HepG2 (cell line): ENCODE results near the gene STEAP1. TPM values are rescaled to one million over a fixed set of nuclear protein-coding genes. Genes with fewer than 3 reads are reported as not detected.

Experiments used
- DR1 ChIP-seq: sonication (generic); formaldehyde crosslinking; IDR thresholded peaks from 2 replicates; pipeline ENCODE4 v1.8.0; 2021; ENCODE audit warnings: mild to moderate bottlenecking, missing genetic modification reagents, inconsistent platforms
- FOXA3 ChIP-seq: IDR thresholded peaks from 2 replicates; pipeline ENCODE4 v1.6.1; 2016; ENCODE audit warnings: missing genetic modification reagents, missing compliant biosample characterization
- GABPB1 ChIP-seq: IDR thresholded peaks from 2 replicates; pipeline ENCODE4 v1.6.1; 2016; ENCODE audit warnings: mild to moderate bottlenecking, missing genetic modification reagents, moderate library complexity, missing compliant biosample characterization
- KDM5A ChIP-seq: fragments of 200-600 bp; sonication (generic); IDR thresholded peaks from 2 replicates; pipeline ENCODE4 v1.7.0; 2018; ENCODE audit warnings: antibody characterized with exemption, mild to moderate bottlenecking, low read length, borderline replicate concordance
- MXI1 ChIP-seq: IDR thresholded peaks from 3 replicates; pipeline ENCODE4 v1.6.1; 2012; ENCODE audit warnings: low read depth, low read length, inconsistent platforms, borderline replicate concordance
- NCOA5 ChIP-seq: sonication (generic); formaldehyde crosslinking; IDR thresholded peaks from 2 replicates; pipeline ENCODE4 v1.4.0; 2020; ENCODE audit warnings: missing genetic modification reagents
- NRL ChIP-seq: sonication (generic); formaldehyde crosslinking; IDR thresholded peaks from 2 replicates; pipeline ENCODE4 v1.5.0; 2020; ENCODE audit warnings: missing genetic modification reagents, mild to moderate bottlenecking, moderate library complexity, borderline replicate concordance
- PITX1 ChIP-seq: sonication (generic); formaldehyde crosslinking; IDR thresholded peaks from 2 replicates; pipeline ENCODE4 v1.5.1; 2020; ENCODE audit warnings: mild to moderate bottlenecking, missing genetic modification reagents
- RFX3 ChIP-seq: IDR thresholded peaks from 2 replicates; pipeline ENCODE4 v1.6.1; 2016; ENCODE audit warnings: missing biosample characterization, missing genetic modification reagents
- RFX5 ChIP-seq: IDR thresholded peaks from 2 replicates; pipeline ENCODE4 v1.6.1; 2011; ENCODE audit warnings: low read depth, low read length, improper control_type of control experiment
- SIN3A ChIP-seq: IDR thresholded peaks from 2 replicates; pipeline ENCODE4 v1.6.1; 2011; ENCODE audit warnings: low read depth, mild to moderate bottlenecking, control low read depth, low read length, borderline replicate concordance
- SNAPC4 ChIP-seq: sonication (generic); formaldehyde crosslinking; IDR thresholded peaks from 2 replicates; pipeline ENCODE4 v1.4.0; 2020; ENCODE audit warnings: mild to moderate bottlenecking, missing genetic modification reagents
- TEAD3 ChIP-seq: optimal IDR thresholded peaks from 2 replicates; pipeline ENCODE3; 2016; ENCODE audit warnings: borderline replicate concordance
- U2AF2 ChIP-seq: fragments of 200-400 bp; formaldehyde crosslinking; IDR thresholded peaks from 2 replicates; pipeline ENCODE4 v1.6.1; 2017; ENCODE audit warnings: low read depth, mild to moderate bottlenecking, low read length
- ZBTB7B ChIP-seq: sonication (generic); formaldehyde crosslinking; IDR thresholded peaks from 2 replicates; pipeline ENCODE4 v1.4.0; 2020; ENCODE audit warnings: missing genetic modification reagents
- ZC3H13 ChIP-seq: sonication (generic); formaldehyde crosslinking; IDR thresholded peaks from 2 replicates; pipeline ENCODE4 v1.8.1; 2023; ENCODE audit warnings: mild to moderate bottlenecking, missing genetic modification reagents, moderate library complexity
- ZKSCAN8 ChIP-seq: IDR thresholded peaks from 2 replicates; pipeline ENCODE4 v1.6.1; 2016; ENCODE audit warnings: borderline replicate concordance, missing genetic modification reagents, missing compliant biosample characterization
- ZNF101 ChIP-seq: sonication (generic); formaldehyde crosslinking; IDR thresholded peaks from 2 replicates; pipeline ENCODE4 v1.4.0; 2020; ENCODE audit warnings: mild to moderate bottlenecking, low read depth, missing genetic modification reagents, borderline replicate concordance
- ZNF33A ChIP-seq: sonication (generic); formaldehyde crosslinking; IDR thresholded peaks from 2 replicates; pipeline ENCODE4 v1.5.1; 2020; ENCODE audit warnings: missing genetic modification reagents, mild to moderate bottlenecking, moderate library complexity, borderline replicate concordance
- ZNF431 ChIP-seq: sonication (generic); formaldehyde crosslinking; IDR thresholded peaks from 2 replicates; pipeline ENCODE4 v1.9.0; 2022; ENCODE audit warnings: missing genetic modification reagents, low read depth, mild to moderate bottlenecking, borderline replicate concordance
- ZNF451 ChIP-seq: sonication (generic); formaldehyde crosslinking; IDR thresholded peaks from 2 replicates; pipeline ENCODE4 v1.5.0; 2020; ENCODE audit warnings: mild to moderate bottlenecking, missing genetic modification reagents
- ZNF562 ChIP-seq: sonication (generic); formaldehyde crosslinking; IDR thresholded peaks from 2 replicates; pipeline ENCODE4 v1.8.0; 2022; ENCODE audit warnings: missing genetic modification reagents, borderline replicate concordance
- ZNF567 ChIP-seq: sonication (generic); formaldehyde crosslinking; IDR thresholded peaks from 2 replicates; pipeline ENCODE4 v1.8.1; 2023; ENCODE audit warnings: mild to moderate bottlenecking, missing genetic modification reagents, borderline replicate concordance
- ZNF597 ChIP-seq: sonication (generic); formaldehyde crosslinking; IDR thresholded peaks from 2 replicates; pipeline ENCODE4 v1.5.0; 2020; ENCODE audit warnings: missing genetic modification reagents
- ZNF598 ChIP-seq: sonication (generic); formaldehyde crosslinking; IDR thresholded peaks from 2 replicates; pipeline ENCODE4 v1.5.1; 2020; ENCODE audit warnings: mild to moderate bottlenecking, missing genetic modification reagents, borderline replicate concordance
- ZNF605 ChIP-seq: sonication (generic); formaldehyde crosslinking; IDR thresholded peaks from 2 replicates; pipeline ENCODE4 v1.8.0; 2022; ENCODE audit warnings: mild to moderate bottlenecking, missing genetic modification reagents
- ZNF740 ChIP-seq: sonication (generic); formaldehyde crosslinking; IDR thresholded peaks from 2 replicates; pipeline ENCODE4 v1.4.0; 2020; ENCODE audit warnings: missing genetic modification reagents
- polyA plus RNA-seq, 8 experiments: library from polyadenylated mRNA; depleted of rRNA in 3 of 8; stranded (reverse) in 7 of 8; unstranded in 1 of 8; fragments of >200 nt; fragmentation: Illumina TruSeq in 4 of 8; extraction: Trizol in 4 of 8; gene quantifications; 2 replicates each; pipeline versions ENCODE4 v1.2.1 to v1.2.3, GENCODE V29; 2011 to 2016; ENCODE audit warnings: low read depth in 4 of 8, missing spikeins in 1 of 8, mixed read lengths in 1 of 8; ENCODE audit not compliant: insufficient read depth in 1 of 8
- total RNA-seq, 5 experiments: library from RNA; depleted of rRNA; stranded (reverse); fragments of >200 nt; fragmentation: Illumina TruSeq; extraction: Trizol; gene quantifications; 2 replicates each; pipeline ENCODE4 v1.2.3, GENCODE V29; 2016; ENCODE audit warnings: low read depth in 1 of 5

The STEAP1 gene
- total and polyA plus RNA-seq, 2 of the 13 experiments (the other 11 are each of a cell fraction or from before 2014, with no cell fraction given): 23.2 to 24.2 TPM

GRCh38 chr7:90210981-90211380 lies 56.7 kb downstream of the STEAP1 start (continued):
- TF ChIP-seq ZBTB7B (CRISPR knock-in tag) (0 out of 2 replicates have a peak, but pooled peaks have one; percentile 29), ZNF605 (CRISPR knock-in tag) (no peak), ZNF597 (no peak), SNAPC4 (CRISPR knock-in tag) (0 out of 2 replicates have a peak, but pooled peaks have one; percentile 2), ZKSCAN8 (CRISPR knock-in tag) (peak; percentile 1; the same call in 1 of the 2 replicates), ZNF101 (CRISPR knock-in tag) (no peak), NCOA5 (CRISPR knock-in tag) (no peak), ZNF567 (CRISPR knock-in tag) (no peak), ZNF451 (CRISPR knock-in tag) (no peak), ZNF598 (no peak), RFX5 (no peak), ZC3H13 (CRISPR knock-in tag) (no peak), SIN3A (no peak; the same call in 1 of the 2 replicates), ZNF33A (CRISPR knock-in tag) (no peak), U2AF2 (no peak), ZNF431 (no peak), TEAD3 (CRISPR knock-in tag) (peak; percentile 31), ZNF562 (CRISPR knock-in tag) (no peak), FOXA3 (CRISPR knock-in tag) (peak; percentile 20; the same call in 1 of the 2 replicates), GABPB1 (CRISPR knock-in tag) (no peak), KDM5A (0 out of 2 replicates have a peak, but pooled peaks have one; percentile 9), MXI1 (no peak), DR1 (CRISPR knock-in tag) (no peak), NRL (no peak), PITX1 (CRISPR knock-in tag) (no peak), ZNF740 (CRISPR knock-in tag) (no peak), RFX3 (CRISPR knock-in tag) (no peak)
